Iris pigment epithelial cell (primary cell): Measurements from ENCODE around the gene TCF4.

Experiments used
- DNase-seq: peaks from one replicate; pipeline ENCODE4 v3.0.0-alpha.2; 2011; ENCODE audit warnings: low read depth

Gene TCF4

DNA sequence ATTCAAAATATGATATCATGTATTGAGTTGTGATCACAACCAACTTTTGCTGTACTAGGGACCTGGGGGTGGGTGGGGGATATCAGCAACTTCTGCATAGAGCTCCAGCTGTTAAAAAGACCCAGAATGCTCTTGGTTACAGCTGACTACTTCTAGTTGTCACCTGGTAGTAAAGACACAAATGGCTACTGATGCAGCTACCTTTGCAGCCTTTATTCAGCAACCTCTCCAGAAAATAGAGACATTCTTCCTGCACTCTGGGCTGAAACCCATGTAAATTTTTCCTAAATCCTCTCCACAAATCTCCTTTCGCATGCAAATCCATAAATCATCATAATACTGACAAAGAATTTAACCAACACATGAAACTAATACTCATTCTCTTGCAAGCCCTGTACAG lies 238.3 kb downstream of the TCF4 start:
- DNase-seq, result no peak

- DNase-seq, result no peak
Measured at GRCh38 chr18:55346961-55347740, 240.8 kb downstream of the TCF4 start.

DNA sequence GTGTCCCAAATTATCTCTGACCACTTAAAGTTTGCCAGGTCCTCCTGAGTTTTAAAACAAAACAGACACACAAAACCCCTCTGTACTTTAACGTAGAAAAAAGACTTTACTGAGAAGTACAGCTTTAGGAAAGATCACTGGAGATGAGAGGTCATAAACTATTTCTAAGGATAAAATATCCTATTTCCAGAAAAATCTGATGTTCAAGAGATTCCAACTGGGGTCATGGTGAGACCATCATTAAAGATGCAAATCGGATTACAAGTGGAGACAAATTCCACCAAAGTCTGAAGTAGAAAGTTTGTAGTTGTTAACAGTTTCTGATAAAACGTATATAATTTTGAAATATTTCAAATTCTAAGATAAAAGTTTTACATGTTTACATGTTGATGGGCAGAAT lies 241.6 kb downstream of the TCF4 start:
- DNase-seq, result no peak

DNA sequence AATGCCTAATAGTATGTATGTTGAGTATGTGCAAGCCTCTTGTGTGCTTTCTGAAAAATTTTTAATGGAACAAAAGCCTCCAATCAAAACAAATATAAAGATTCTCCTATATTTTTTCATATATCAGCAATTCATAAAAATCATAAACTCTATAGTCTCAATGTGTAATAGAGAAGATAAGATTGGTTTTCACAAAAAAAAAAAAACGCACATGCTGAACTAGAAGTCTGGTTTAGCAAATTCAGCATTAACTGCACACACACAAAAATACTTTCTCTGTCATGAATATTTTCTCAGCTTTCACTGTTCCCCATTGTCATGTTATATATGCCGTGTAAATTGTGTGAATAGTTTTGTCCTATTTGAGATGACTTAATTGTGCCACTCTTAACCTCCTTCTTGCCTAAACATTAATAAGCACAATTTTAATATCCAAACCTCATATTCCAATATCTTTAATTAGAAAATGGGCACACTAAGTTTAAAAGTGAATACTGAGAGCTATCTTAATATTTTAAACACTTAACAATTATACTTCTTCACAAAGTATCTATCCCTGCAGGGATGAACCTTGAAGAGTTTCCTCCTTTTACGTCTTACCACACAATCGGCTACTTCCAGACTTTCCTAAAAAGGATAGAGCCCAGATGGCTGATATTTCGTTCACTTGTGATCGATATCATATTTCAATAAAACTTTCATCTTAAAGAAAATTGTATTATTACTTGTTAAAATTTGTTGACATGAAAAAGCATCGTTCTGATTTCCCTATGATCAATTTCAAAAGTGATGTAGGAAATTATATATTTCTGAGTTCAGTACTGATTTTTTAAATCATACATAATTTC lies 242.7 kb downstream of the TCF4 start:
- DNase-seq, result no peak

- peak; percentile 52 for DNase-seq
Measured at GRCh38 chr18:55343396-55344073, 244.5 kb downstream of the TCF4 start.

- DNase-seq, result no peak
Measured at GRCh38 chr18:55340998-55341397, 247.0 kb downstream of the TCF4 start.

- no peak for DNase-seq
Measured at GRCh38 chr18:55339990-55340389, 248.0 kb downstream of the TCF4 start.

DNA sequence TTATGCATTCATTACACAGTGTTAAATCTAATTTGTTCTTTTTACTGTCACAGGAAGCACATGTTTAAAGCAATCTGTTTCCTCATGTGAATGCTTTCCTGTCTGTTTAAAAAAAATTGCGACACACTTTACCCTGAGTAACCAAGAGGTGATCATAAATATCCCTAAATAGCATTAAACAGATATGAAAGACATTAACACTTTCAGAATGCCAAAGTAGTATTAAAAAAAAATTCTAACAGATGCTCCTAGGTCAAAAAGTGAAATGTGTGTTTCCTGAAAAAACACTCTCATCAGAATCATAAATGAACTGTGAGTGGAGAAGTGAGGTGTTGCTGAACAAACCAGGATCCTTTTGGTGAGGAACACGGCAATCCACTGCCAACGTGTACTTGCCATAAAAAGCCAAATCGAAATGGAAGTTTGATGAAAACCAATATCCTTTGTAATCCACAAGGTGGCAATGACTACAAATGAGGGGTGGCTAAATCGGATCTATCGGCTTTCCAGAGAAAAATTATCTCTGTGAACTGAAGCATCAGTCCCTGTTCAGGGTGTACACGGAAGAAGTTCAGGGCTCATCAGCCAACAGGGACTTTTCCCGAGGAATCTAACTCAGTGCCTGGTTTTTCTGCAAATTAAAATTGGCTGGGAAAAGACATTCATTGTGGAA lies 248.9 kb downstream of the TCF4 start:
- no peak for DNase-seq

DNA sequence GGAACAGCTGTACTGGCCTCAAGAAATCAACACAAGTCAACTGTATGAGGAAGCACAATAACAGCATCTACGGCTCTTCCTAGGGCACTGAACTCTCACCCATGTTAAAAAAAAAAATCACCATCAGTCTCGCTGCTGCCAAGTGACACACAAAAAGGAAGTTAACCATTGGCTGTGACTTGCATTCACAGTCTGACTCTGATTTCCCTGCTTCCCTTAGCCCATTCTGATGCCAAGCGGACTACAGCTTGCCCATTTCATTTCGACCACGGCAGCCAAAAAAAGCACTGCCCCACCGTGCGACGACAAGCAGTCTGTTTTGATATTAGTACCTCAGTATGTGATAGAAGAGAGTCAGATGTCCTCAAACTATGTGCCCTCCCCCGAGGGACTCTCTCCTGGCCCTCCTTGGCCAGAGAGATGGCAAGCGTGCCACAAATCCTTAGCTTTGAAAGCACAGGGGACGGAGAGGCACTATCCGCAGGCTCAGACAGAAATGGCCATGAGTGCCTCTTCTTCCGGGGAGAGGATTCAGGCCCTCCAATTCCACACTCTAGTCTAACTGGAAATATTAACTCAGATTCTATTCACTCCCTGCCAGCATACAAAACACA lies 250.0 kb downstream of the TCF4 start:
- DNase-seq, result no peak

DNA sequence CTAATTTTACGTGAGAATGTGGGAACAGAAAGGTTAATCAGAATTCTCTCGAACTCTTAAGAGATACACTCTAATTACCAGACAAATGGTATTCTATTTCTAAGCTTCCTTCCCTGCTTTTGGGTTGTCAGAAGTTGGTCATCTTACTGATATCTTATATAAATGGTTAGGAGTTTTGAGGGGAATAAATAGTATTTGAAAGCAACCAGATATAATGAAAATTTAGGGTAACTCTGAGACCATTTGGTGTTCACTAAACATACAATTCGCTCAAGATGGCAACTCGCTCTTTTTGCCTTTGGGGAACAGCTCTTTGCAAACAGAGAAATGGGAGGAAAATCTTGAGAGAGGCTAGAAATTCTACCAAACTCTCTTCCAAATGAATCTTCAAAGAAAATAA lies 250.9 kb downstream of the TCF4 start:
- no peak for DNase-seq

DNA sequence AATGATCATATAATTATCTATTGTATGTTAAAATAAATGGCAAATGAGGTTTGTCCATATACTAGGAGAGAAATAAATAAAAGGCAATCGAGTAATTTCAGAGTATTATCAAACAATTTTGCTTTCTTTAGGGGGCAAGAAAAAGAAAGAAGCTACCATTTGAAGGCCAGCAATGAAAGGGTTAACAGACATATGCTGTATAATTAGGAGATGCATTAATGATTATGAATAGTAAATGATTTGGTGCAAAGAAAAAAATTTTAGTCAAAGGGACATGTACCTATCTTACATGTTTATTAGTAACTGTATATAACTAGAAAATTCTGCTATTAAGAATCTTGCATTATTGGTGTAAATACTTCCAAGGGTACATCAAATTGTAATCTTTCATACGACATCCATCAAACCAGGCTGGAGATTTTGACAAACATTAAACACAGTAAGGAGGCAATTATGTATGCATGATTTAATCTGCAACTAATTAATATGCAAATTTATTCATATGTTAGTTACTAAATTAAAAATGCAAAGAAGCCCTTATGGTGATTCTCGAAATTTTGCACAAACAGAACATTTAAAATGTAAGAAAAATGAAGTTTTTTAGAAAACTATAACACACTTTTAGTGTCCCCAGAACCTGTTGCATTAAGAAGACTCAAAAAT lies 251.4 kb downstream of the TCF4 start:
- no peak for DNase-seq

GRCh38 chr18:55334875-55335274 lies 253.1 kb downstream of the TCF4 start:
- no peak for DNase-seq

DNA sequence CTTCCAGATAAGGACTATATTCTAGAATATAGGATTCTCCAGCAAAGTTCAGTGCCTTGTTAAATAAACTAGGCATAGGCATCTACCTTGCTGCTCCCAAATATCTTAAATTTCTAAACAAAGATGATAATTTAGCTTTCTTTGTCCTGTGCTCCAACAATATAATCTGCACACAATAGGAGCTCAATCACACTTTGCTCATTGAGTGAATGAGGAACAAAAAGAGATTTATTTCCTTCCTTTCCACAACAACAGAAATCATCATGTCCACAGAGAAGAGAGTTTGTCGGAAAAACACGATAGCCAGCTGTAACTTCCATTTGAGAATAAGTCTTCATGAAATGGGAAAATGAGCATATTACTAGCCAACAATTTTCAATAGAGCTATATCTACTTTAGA lies 256.7 kb downstream of the TCF4 start:
- no peak for DNase-seq

DNA sequence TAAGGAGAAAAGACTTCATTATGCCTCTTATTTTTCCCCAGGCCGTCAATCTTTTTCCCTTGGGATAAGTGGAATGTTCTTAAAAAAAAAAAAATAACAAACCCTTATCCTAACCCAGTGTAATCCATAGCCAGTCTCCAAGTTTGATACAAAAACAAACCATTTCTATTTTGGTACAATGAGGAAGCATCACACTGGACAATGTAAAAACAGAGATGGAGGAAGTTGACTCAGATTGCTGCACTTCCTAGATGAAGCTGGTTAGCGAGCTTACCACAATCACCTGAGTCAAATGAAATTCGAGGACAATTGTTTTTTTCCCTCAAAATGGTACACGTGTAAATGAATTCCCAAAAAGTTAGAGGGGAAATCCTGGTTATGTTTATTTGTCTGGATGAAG lies 259.7 kb downstream of the TCF4 start:
- peak; percentile 64 for DNase-seq

DNA sequence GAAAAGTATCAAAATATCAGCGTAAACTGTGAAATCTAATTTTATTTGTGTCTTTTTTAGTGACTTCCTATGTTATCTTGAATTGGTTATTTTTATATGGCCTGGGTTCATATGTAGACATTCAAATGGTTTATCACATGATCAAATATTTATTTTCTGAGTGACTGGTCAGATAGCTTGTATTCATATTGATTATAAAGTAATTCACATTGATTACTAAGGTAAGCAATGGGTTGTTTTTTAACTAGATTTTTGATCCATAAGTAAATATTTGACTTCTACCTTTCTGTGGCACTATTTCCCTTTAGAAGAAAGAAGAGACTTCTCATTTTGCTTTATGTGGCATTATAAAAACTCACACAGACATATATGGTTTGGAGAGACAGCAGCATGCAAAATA lies 260.5 kb downstream of the TCF4 start:
- no peak for DNase-seq

DNA sequence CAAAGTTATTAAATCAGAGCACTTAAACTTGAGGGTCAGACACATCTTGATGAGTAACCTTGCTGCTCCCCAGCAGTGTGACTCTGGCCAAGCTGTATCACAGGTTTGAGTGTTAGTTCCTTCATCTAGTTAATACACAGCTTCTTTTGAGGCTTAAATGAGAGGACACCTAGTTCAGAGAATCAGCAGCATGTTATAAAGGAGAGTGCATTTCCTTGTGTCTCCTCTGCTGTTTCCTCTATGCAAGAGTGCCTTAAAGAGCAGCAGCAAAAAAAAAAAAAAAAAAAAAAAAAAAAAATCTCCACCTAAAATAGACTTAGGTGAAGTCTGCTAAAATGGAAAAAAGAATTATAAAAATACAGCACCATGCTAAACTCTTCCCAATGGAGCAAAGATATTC lies 261.9 kb downstream of the TCF4 start:
- no peak for DNase-seq

GRCh38 chr18:55324166-55324565 lies 263.8 kb downstream of the TCF4 start:
- DNase-seq, result no peak

DNA sequence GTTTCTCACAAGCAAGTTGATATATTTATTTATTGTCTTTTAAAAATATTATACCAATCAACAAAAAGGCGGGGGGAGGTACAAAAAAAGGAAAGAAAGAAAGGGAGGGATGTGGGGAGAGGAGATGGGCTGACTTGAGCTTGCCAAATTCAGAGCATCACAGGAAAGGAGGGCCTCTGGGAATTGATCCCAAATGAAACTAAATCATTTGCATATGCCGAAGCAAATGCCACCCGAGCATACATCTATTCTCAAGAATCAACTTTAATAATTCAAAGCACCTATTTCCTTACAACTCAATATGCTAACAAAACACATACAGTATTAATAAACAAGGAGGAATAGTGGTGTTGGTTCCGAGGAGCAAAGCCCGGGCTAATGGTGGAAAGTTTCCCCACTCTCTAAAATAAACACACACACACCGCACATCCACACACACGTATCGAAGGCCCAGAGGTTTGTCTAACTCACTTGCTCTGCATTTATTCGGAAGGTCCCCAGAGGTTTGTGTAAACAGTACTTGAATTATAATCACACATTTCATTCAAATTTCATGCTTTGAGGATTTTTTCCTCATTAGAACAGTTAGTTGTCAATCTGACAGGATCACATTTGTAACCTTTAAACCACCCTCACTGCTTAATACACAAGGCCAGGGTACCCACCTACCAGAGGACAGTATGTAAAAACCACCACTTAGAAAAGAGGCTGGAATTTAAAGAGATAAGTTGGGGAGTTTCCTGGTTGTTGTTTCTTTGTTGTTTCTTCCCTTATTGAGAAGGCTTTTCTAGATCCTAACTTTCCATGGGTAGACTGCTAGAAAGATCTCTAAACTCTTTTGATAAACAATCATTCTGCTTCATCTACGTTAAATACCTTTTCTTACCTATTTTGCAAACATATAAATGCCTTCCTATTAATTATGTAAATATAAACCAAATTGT lies 264.7 kb downstream of the TCF4 start:
- DNase-seq, result peak; percentile 46

DNA sequence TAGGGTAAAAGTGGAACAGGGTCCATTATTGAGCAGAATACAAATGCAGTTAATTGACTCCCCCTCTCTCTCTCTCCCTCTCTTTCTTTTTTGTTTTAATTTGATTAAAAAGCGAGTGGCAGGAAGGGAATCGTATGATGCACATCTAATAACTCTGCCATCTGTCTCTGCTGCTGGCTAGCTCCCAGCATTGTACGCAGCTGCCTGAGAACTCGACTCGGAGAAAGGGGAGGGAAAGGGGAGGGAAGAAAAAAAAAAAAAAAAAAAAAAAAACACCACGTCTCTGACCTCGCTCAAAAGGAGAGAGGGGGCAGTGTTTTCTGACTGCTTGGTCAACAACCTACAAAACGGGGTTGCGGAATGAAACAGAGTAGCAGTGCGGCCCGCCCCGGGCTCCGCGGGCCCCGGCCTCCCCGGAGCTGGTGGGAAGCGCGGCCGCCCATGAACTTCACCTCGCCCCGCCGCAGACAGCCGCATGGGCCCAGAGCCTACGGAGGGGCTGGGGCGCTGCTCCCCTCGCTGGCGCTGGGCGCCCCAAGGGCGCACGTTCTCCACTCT lies 265.7 kb downstream of the TCF4 start:
- peak; percentile 96 for DNase-seq
